SJCRH30 (cell line): ENCODE measurements around the gene MTAP. TPM values are rescaled to one million over a fixed set of nuclear protein-coding genes. Genes with fewer than 3 reads are reported as not detected.

Source experiments
- DNase-seq, 2 experiments: peaks; one replicate each; pipeline ENCODE4 v3.0.0-alpha.2; 2015 to 2020
- H3K27ac ChIP-seq: fragments of 250-450 bp; sonication (Bioruptor Pico); 2 replicates; pipeline ENCODE4 v1.5.1; 2020; ENCODE audit warnings: mild to moderate bottlenecking, moderate library complexity
- H3K27me3 ChIP-seq: fragments of 250-450 bp; sonication (Bioruptor Pico); 2 replicates; pipeline ENCODE4 v1.5.1; 2020; ENCODE audit warnings: mild to moderate bottlenecking, moderate library complexity
- H3K36me3 ChIP-seq: fragments of 250-450 bp; sonication (Bioruptor Pico); 2 replicates; pipeline ENCODE4 v1.5.1; 2020; ENCODE audit warnings: mild to moderate bottlenecking, moderate library complexity
- H3K4me1 ChIP-seq: fragments of 250-450 bp; sonication (Bioruptor Pico); 2 replicates; pipeline ENCODE4 v1.5.1; 2020; ENCODE audit warnings: mild to moderate bottlenecking, moderate library complexity
- H3K4me3 ChIP-seq: fragments of 250-450 bp; sonication (Bioruptor Pico); 2 replicates; pipeline ENCODE4 v1.5.1; 2020; ENCODE audit warnings: mild to moderate bottlenecking, moderate library complexity
- H3K9me3 ChIP-seq: fragments of 250-450 bp; sonication (Bioruptor Pico); replicated peaks from 2 replicates; pipeline ENCODE4 v1.5.1; 2020; ENCODE audit warnings: mild to moderate bottlenecking, moderate library complexity
- total RNA-seq: library from RNA; depleted of rRNA; stranded (reverse); fragments of >200 nt; shearing (Covaris generic); gene quantifications from 2 replicates; pipeline ENCODE4 v1.2.3, GENCODE V29; 2014

MTAP gene
- total RNA-seq, 1 experiment from 2014 or later: 53.1 TPM

- peak; percentile 46 to 80 for DNase-seq
These were observed 11.4 kb downstream of the MTAP start for GRCh38 chr9:21813575-21814473.

GRCh38 chr9:21815643-21816042 is 13.2 kb downstream of the MTAP start:
- DNase-seq: no peak
- no peak overlapping the region for H3K4me3 ChIP-seq
- H3K36me3 ChIP-seq: peaks cover 53% of the 10 kb centered on the region
- no peaks in the 10 kb centered on the region for H3K27me3 ChIP-seq
- H3K27ac ChIP-seq: no peak overlapping the region
- peaks cover 6% of the 10 kb centered on the region for H3K9me3 ChIP-seq
- H3K4me1 ChIP-seq: no peaks in the 10 kb centered on the region

More at GRCh38 chr9:21813575-21814473, 11.4 kb downstream of the MTAP start:
- no peak overlapping the region for H3K4me3 ChIP-seq
- H3K36me3 ChIP-seq: peaks cover 49% of the 10 kb centered on the region
- no peaks in the 10 kb centered on the region for H3K27me3 ChIP-seq
- no peaks in the 10 kb centered on the region for H3K9me3 ChIP-seq
- no peaks in the 10 kb centered on the region for H3K4me1 ChIP-seq
- H3K27ac ChIP-seq: no peak overlapping the region

- Histone ChIP-seq H3K4me3 (no peak overlapping the region), H3K27me3 (no peaks in the 10 kb centered on the region), H3K9me3 (peaks cover 7% of the 10 kb centered on the region), H3K4me1 (no peaks in the 10 kb centered on the region), H3K36me3 (peaks cover 60% of the 10 kb centered on the region), H3K27ac (no peak overlapping the region)
- DNase-seq: no peak
These were observed 14.7 kb downstream of the MTAP start for GRCh38 chr9:21817176-21817575.

GRCh38 chr9:21825637-21826036 is 23.2 kb downstream of the MTAP start:
- no peaks in the 10 kb centered on the region for H3K4me1 ChIP-seq
- H3K27ac ChIP-seq: no peak overlapping the region
- DNase-seq: no peak
- H3K4me3 ChIP-seq: no peak overlapping the region
- H3K9me3 ChIP-seq: peaks cover 6% of the 10 kb centered on the region; the same call in 1 of the 2 replicates
- H3K27me3 ChIP-seq: no peaks in the 10 kb centered on the region
- peaks cover 69% of the 10 kb centered on the region for H3K36me3 ChIP-seq

GRCh38 chr9:21828853-21829410 is 26.5 kb downstream of the MTAP start:
- Histone ChIP-seq H3K36me3 (peaks cover 78% of the 10 kb centered on the region), H3K4me1 (no peaks in the 10 kb centered on the region), H3K9me3 (0 out of 2 replicates have a peak, but pooled peaks cover 5% of the 10 kb centered on the region), H3K27ac (no peak overlapping the region), H3K4me3 (no peak overlapping the region), H3K27me3 (no peaks in the 10 kb centered on the region)
- no peak for DNase-seq

GRCh38 chr9:21830589-21830988 is 28.2 kb downstream of the MTAP start:
- H3K4me3 ChIP-seq: no peak overlapping the region
- H3K27ac ChIP-seq: no peak overlapping the region
- no peaks in the 10 kb centered on the region for H3K27me3 ChIP-seq
- 0 out of 2 replicates have a peak, but pooled peaks cover 3% of the 10 kb centered on the region for H3K9me3 ChIP-seq
- no peak for DNase-seq
- no peaks in the 10 kb centered on the region for H3K4me1 ChIP-seq
- H3K36me3 ChIP-seq: peaks cover 70% of the 10 kb centered on the region

- Histone ChIP-seq H3K4me3 (no peak overlapping the region), H3K4me1 (no peaks in the 10 kb centered on the region), H3K36me3 (peaks cover 61% of the 10 kb centered on the region), H3K27ac (no peak overlapping the region), H3K9me3 (no peaks in the 10 kb centered on the region), H3K27me3 (no peaks in the 10 kb centered on the region)
- no peak for DNase-seq
These were observed 29.5 kb downstream of the MTAP start for GRCh38 chr9:21831841-21832509.

GRCh38 chr9:21833090-21833801 is 30.8 kb downstream of the MTAP start:
- DNase-seq: no peak
- H3K4me1 ChIP-seq: no peaks in the 10 kb centered on the region
- no peak overlapping the region for H3K27ac ChIP-seq
- H3K4me3 ChIP-seq: no peak overlapping the region
- peaks cover 63% of the 10 kb centered on the region for H3K36me3 ChIP-seq
- H3K27me3 ChIP-seq: no peaks in the 10 kb centered on the region
- no peaks in the 10 kb centered on the region for H3K9me3 ChIP-seq

GRCh38 chr9:21835121-21835520 is 32.7 kb downstream of the MTAP start:
- no peak for DNase-seq
- Histone ChIP-seq H3K9me3 (no peaks in the 10 kb centered on the region), H3K4me3 (no peak overlapping the region), H3K36me3 (peaks cover 73% of the 10 kb centered on the region), H3K27ac (no peak overlapping the region), H3K4me1 (no peaks in the 10 kb centered on the region), H3K27me3 (no peaks in the 10 kb centered on the region)

GRCh38 chr9:21836437-21837161 is 34.2 kb downstream of the MTAP start:
- H3K36me3 ChIP-seq: peaks cover 76% of the 10 kb centered on the region
- H3K9me3 ChIP-seq: no peaks in the 10 kb centered on the region
- H3K4me3 ChIP-seq: no peak overlapping the region
- DNase-seq: no peak
- no peaks in the 10 kb centered on the region for H3K27me3 ChIP-seq
- no peaks in the 10 kb centered on the region for H3K4me1 ChIP-seq
- no peak overlapping the region for H3K27ac ChIP-seq

GRCh38 chr9:21837501-21837900 is 35.1 kb downstream of the MTAP start:
- Histone ChIP-seq H3K27ac (no peak overlapping the region), H3K4me3 (no peak overlapping the region), H3K27me3 (no peaks in the 10 kb centered on the region), H3K36me3 (peaks cover 79% of the 10 kb centered on the region), H3K4me1 (no peaks in the 10 kb centered on the region), H3K9me3 (no peaks in the 10 kb centered on the region)
- no peak for DNase-seq

- peaks cover 3% of the 10 kb centered on the region; the same call in 1 of the 2 replicates for H3K9me3 ChIP-seq
- no peak overlapping the region for H3K27ac ChIP-seq
- peaks cover 71% of the 10 kb centered on the region for H3K36me3 ChIP-seq
These were observed 38.2 kb downstream of the MTAP start for GRCh38 chr9:21840647-21841046.

GRCh38 chr9:21841133-21841532 is 38.7 kb downstream of the MTAP start:
- H3K9me3 ChIP-seq: peaks cover 7% of the 10 kb centered on the region
- no peaks in the 10 kb centered on the region for H3K27me3 ChIP-seq
- H3K36me3 ChIP-seq: peaks cover 71% of the 10 kb centered on the region
- no peak overlapping the region for H3K27ac ChIP-seq
- DNase-seq: no peak
- H3K4me3 ChIP-seq: no peak overlapping the region
- no peaks in the 10 kb centered on the region for H3K4me1 ChIP-seq

More at GRCh38 chr9:21840647-21841046, 38.2 kb downstream of the MTAP start:
- DNase-seq: no peak
- no peaks in the 10 kb centered on the region for H3K4me1 ChIP-seq
- no peak overlapping the region for H3K4me3 ChIP-seq
- H3K27me3 ChIP-seq: no peaks in the 10 kb centered on the region

- Histone ChIP-seq H3K4me1 (no peaks in the 10 kb centered on the region), H3K4me3 (no peak overlapping the region), H3K27ac (no peak overlapping the region), H3K36me3 (peaks cover 51% of the 10 kb centered on the region), H3K27me3 (no peaks in the 10 kb centered on the region), H3K9me3 (peaks cover 13% of the 10 kb centered on the region)
- no peak for DNase-seq
These were observed 46.2 kb downstream of the MTAP start for GRCh38 chr9:21848615-21849014.
